K562 (cell line): Measurements from ENCODE around the gene DDHD1. TPM values are rescaled to one million over a fixed set of nuclear protein-coding genes. Genes with fewer than 3 reads are reported as not detected.

Experiments
- ATAC-seq: fragments of 200-7000 bp; cut with Tn5 transposase; 3 replicates; pipeline ENCODE4 v1.9.1; 2020; ENCODE audit warnings: moderate library complexity
- BruUV-seq: library from RNA; stranded (reverse); fragments of 400-500 nt; replicated peaks from 2 replicates; lab custom pipeline; 2021; lab: Mats Ljungman, UMichigan
- CTCF ChIA-PET: fragments of 300-600 bp; formaldehyde crosslinking; extraction: SDS; loops from one replicate; lab custom pipeline; 2021; ENCODE audit warnings: low intra/inter-chr PET ratio; lab: Yijun Ruan, JAX
- POLR2A ChIA-PET: fragments of 300-600, 350-650 bp; sonication (Branson Sonifier 250); formaldehyde crosslinking; extraction: SDS; loops from one replicate; lab custom pipeline; 2021; ENCODE audit warnings: antibody characterized with exemption, inconsistent platforms; lab: Yijun Ruan, JAX
- DNase-seq, 4 experiments: peaks; one replicate each; pipeline versions ENCODE4 v3.0.0 to v3.0.0-alpha.2; 2011 to 2018; ENCODE audit warnings: low spot score in 3 of 4, mixed read lengths in 3 of 4; ENCODE audit errors: extremely low read depth in 1 of 4
- FAIRE-seq: peaks from 2 replicates; lab custom pipeline; 2011; peaks lifted over from hg19 to GRCh38; lab: Jason Lieb, UNC
- H2AFZ ChIP-seq: 2 replicates; pipeline ENCODE4 v1.6.0; 2011; ENCODE audit warnings: low read depth, low read length, control low read depth, inconsistent platforms
- H3K27ac ChIP-seq: fragments of 200-600 bp; 3 replicates; pipeline ENCODE4 v1.8.0; 2011; ENCODE audit warnings: low read depth, mild to moderate bottlenecking, control low read depth, inconsistent platforms, low read length, moderate library complexity, mixed read lengths; ENCODE audit errors: extremely low read depth
- H3K27me3 ChIP-seq, 2 experiments: fragments of 300-600 bp in 1 of 2; 2 replicates in 1 of 2; 3 replicates in 1 of 2; pipeline versions ENCODE4 v1.6.0 to v1.8.0; 2011; ENCODE audit warnings: inconsistent platforms in 2 of 2, low read length in 2 of 2, mild to moderate bottlenecking in 1 of 2, mixed read lengths in 1 of 2, moderate library complexity in 1 of 2; ENCODE audit not compliant: control insufficient read depth in 2 of 2, insufficient read depth in 2 of 2
- H3K36me3 ChIP-seq: fragments of 300-600 bp; 3 replicates; pipeline ENCODE4 v1.8.0; 2011; ENCODE audit warnings: mild to moderate bottlenecking, low read length, inconsistent platforms; ENCODE audit not compliant: control insufficient read depth, insufficient read depth
- H3K4me1 ChIP-seq, 2 experiments: fragments of 200-600 bp in 1 of 2; replicated peaks in 1 of 2; 2 replicates in 1 of 2; 3 replicates in 1 of 2; pipeline versions ENCODE4 v1.5.1 to v1.8.0; 2011; ENCODE audit warnings: inconsistent platforms in 2 of 2, low read length in 2 of 2, mild to moderate bottlenecking in 1 of 2, mixed read lengths in 1 of 2, moderate library complexity in 1 of 2; ENCODE audit not compliant: control insufficient read depth in 2 of 2, insufficient read depth in 2 of 2
- H3K4me2 ChIP-seq: 2 replicates; pipeline ENCODE4 v1.6.1; 2011; ENCODE audit warnings: low read length, control low read depth, inconsistent platforms, mixed read lengths; ENCODE audit not compliant: insufficient read depth
- H3K4me3 ChIP-seq: fragments of 200-600 bp; sonication (generic), shearing (Covaris generic); 2 replicates; pipeline ENCODE4 v1.5.1; 2016; ENCODE audit warnings: control low read depth, inconsistent platforms
- H3K79me2 ChIP-seq: fragments of 200-600 bp; 3 replicates; pipeline ENCODE4 v1.8.0; 2011; ENCODE audit warnings: low read length, inconsistent platforms; ENCODE audit not compliant: control insufficient read depth, insufficient read depth
- H3K9ac ChIP-seq, 2 experiments: 2 replicates each; pipeline versions ENCODE4 v1.6.0 to v1.6.1; 2011; ENCODE audit warnings: low read depth in 2 of 2, low read length in 2 of 2, control low read depth in 1 of 2, inconsistent platforms in 1 of 2, mild to moderate bottlenecking in 1 of 2, mixed read lengths in 1 of 2; ENCODE audit not compliant: insufficient read depth in 1 of 2
- H3K9me1 ChIP-seq: one replicate; pipeline ENCODE4 v1.6.0; 2011; ENCODE audit warnings: inconsistent platforms, mild to moderate bottlenecking, low read length, moderate library complexity; ENCODE audit not compliant: control insufficient read depth, insufficient read depth
- H3K9me3 ChIP-seq: replicated peaks from 2 replicates; pipeline ENCODE4 v1.5.1; 2011; ENCODE audit warnings: low read depth, low read length, inconsistent platforms; ENCODE audit not compliant: control insufficient read depth, insufficient read depth
- H4K20me1 ChIP-seq: replicated peaks from 2 replicates; pipeline ENCODE4 v1.6.1; 2011; ENCODE audit warnings: low read length, inconsistent platforms, mixed read lengths; ENCODE audit not compliant: control insufficient read depth, insufficient read depth
- BCL6 ChIP-seq: fragments of 250-450 bp; sonication (Bioruptor Pico); IDR thresholded peaks from 2 replicates; pipeline ENCODE4 v1.4.0; 2020
- ELF4 ChIP-seq: fragments of 450-650 bp; formaldehyde crosslinking; IDR thresholded peaks from 2 replicates; pipeline ENCODE4 v1.4.0; 2022; ENCODE audit warnings: missing genetic modification characterization
- GATAD2B ChIP-seq: fragments of 450-650 bp; IDR thresholded peaks from 2 replicates; pipeline ENCODE4 v1.6.1; 2017; ENCODE audit warnings: mild to moderate bottlenecking, borderline replicate concordance
- KDM4B ChIP-seq, 2 experiments: fragments of 450-650 bp in 1 of 2; sonication (generic) in 1 of 2; IDR thresholded peaks; 2 replicates each; pipeline ENCODE4 v1.6.1; 2016 to 2017; ENCODE audit warnings: borderline replicate concordance in 2 of 2, antibody characterized with exemption in 1 of 2, low read depth in 1 of 2, mild to moderate bottlenecking in 1 of 2
- KLF10 ChIP-seq: fragments of 250-450 bp; sonication (Bioruptor Pico); IDR thresholded peaks from 2 replicates; pipeline ENCODE4 v1.6.1; 2021; ENCODE audit warnings: matching md5 sums
- MED1 ChIP-seq: sonication (generic); formaldehyde crosslinking; IDR thresholded peaks from 2 replicates; pipeline ENCODE4 v1.8.1; 2023; ENCODE audit warnings: missing genetic modification reagents, borderline replicate concordance
- NR1H2 ChIP-seq: sonication (generic); formaldehyde crosslinking; IDR thresholded peaks from 2 replicates; pipeline ENCODE4 v1.4.0; 2020; ENCODE audit warnings: mild to moderate bottlenecking, missing genetic modification reagents
- PRMT5 ChIP-seq: sonication (generic); formaldehyde crosslinking; IDR thresholded peaks from 2 replicates; pipeline ENCODE4 v1.5.0; 2020; ENCODE audit warnings: missing genetic modification reagents
- PTRF ChIP-seq: fragments of 450-650 bp; IDR thresholded peaks from 2 replicates; pipeline ENCODE4 v1.6.1; 2016; ENCODE audit warnings: mild to moderate bottlenecking, missing genetic modification characterization, missing compliant biosample characterization
- ZNF224 ChIP-seq: sonication (generic); formaldehyde crosslinking; IDR thresholded peaks from 2 replicates; pipeline ENCODE4 v1.8.0; 2022; ENCODE audit warnings: mild to moderate bottlenecking, missing genetic modification reagents
- ZNF239 ChIP-seq: fragments of 250-450 bp; sonication (Bioruptor Pico); IDR thresholded peaks from 2 replicates; pipeline ENCODE4 v1.4.0; 2020; ENCODE audit warnings: mild to moderate bottlenecking
- ZNF764 ChIP-seq: fragments of 250-450 bp; sonication (Bioruptor Pico); IDR thresholded peaks from 2 replicates; pipeline ENCODE4 v1.4.0; 2020; ENCODE audit warnings: low read depth, mild to moderate bottlenecking, moderate library complexity
- WGBS: fragments of 100-300 bp; shearing (Covaris generic); methylation state at CpG from one replicate; pipeline ENCODE4 v1.1.6; 2016; ENCODE audit warnings: low coverage, mixed read lengths; ENCODE audit not compliant: insufficient coverage; ENCODE audit errors: missing lambda C conversion rate; 5-methylcytosine and 5-hydroxymethylcytosine counted together
- in situ Hi-C: fragments of 300-500 bp; cut with MboI; formaldehyde crosslinking; loops from 4 replicates; pipeline ENCODE4 v1.15.0; 2018; ENCODE audit warnings: inconsistent platforms, mixed read lengths
- intact Hi-C: fragments of 100-400 bp; cut with micrococcal nuclease; formaldehyde crosslinking; loops from 2 replicates; pipeline ENCODE4 v1.14.2; 2022
- polyA plus RNA-seq, 8 experiments: library from polyadenylated mRNA; depleted of rRNA in 4 of 8; stranded (reverse) in 5 of 8; unstranded in 3 of 8; fragments of >200 nt; fragmentation: Nextera tagmentation in 2 of 8; fragmentation: Illumina TruSeq in 1 of 8; extraction: Ambion mirVana in 2 of 8; extraction: Trizol in 1 of 8; gene quantifications; 2 replicates each; pipeline versions ENCODE4 v1.2.1 to v1.2.3, GENCODE V29; 2011 to 2014; ENCODE audit warnings: inconsistent platforms in 1 of 8, missing spikeins in 1 of 8
- total RNA-seq, 7 experiments: library from RNA; depleted of rRNA in 6 of 7; stranded (reverse); fragments of >200 nt in 6 of 7; fragmentation: Illumina TruSeq in 2 of 7; extraction: Trizol in 2 of 7; gene quantifications; 2 replicates each; pipeline versions ENCODE4 v1.2.1 to v1.2.3, GENCODE V29; 2011 to 2021; ENCODE audit warnings: low replicate concordance in 1 of 7
- TF ChIP-seq, protein P1 (sequence below): fragments of 450-650 bp; formaldehyde crosslinking; IDR thresholded peaks from 2 replicates; pipeline ENCODE4 v1.4.0; 2020; ENCODE audit warnings: mild to moderate bottlenecking
- TF ChIP-seq, protein P2 (sequence below): fragments of 250-450 bp; sonication (Bioruptor Pico); IDR thresholded peaks from 2 replicates; pipeline ENCODE4 v1.8.0; 2022; ENCODE audit warnings: inconsistent platforms, mild to moderate bottlenecking, moderate library complexity, borderline replicate concordance

DDHD1 gene
- total and polyA plus RNA-seq, 9 of the 15 experiments (the other 6 are each of a cell fraction or from before 2014, with no cell fraction given) = 1.2 to 12.3 (median 5.0) TPM

DNA sequence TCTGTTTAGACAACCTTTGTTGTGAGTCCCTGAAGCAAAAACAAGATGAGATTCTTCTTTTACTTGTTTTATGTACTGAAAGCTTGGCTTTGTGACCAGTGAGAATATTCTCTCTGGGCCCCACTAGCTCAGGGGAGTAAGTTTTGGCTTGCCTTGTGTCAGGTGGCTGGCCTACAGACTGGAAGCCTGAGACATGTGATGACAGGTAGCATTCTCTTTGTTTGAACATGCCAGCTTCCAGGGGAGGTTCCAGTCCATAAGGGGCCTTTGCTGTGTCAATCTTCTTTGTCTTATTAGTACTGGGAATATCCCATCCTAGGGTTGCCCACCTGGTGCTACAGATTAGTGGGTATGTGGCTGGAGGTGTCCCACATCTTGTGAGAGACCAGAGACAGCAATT, 136.2 kb downstream of the DDHD1 start:
- no peak for ATAC-seq

DNA sequence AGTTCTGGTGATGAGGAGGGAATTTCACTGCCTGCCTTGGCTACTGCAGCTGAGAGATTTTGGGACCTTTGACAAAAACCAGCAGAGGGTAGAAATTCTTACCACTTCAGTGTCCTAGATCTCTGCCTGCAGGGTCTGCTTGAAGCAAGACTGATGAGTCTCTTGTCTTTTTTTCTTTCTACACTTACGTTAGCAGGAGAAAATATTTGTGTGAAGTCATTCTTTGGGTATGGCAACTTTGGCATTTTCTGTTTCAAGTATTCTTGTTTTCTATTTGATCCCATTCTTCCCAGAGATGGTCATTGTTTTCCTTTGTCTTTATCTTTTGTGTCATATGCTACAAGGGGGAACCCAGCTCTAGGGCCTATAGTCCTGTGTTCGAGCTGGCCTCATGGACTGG, 136.6 kb downstream of the DDHD1 start:
- ATAC-seq (no peak), DNase-seq (no peak), FAIRE-seq (no peak)
- Histone ChIP-seq H3K4me3 (no peak overlapping the region), H2AFZ (no peak overlapping the region), H3K9me1 (no peaks in the 10 kb centered on the region), H3K4me1 (no peaks in the 10 kb centered on the region), H3K27me3 (no peaks in the 10 kb centered on the region), H3K27ac (no peak overlapping the region), H3K9me3 (no peaks in the 10 kb centered on the region), H3K9ac (no peak overlapping the region), H3K36me3 (no peaks in the 10 kb centered on the region), H3K79me2 (no peaks in the 10 kb centered on the region), H4K20me1 (no peaks in the 10 kb centered on the region), H3K4me2 (no peak overlapping the region)
- BruUV-seq = no TSS peak
- ChIA-PET POLR2A (no interaction called here), CTCF (no interaction called here)
- WGBS = 7% methylated on average over 2 of the region's 2 CpGs
- in situ Hi-C loops (no loop called here), intact Hi-C loops (no loop called here)
- TF ChIP-seq, protein P1, sequence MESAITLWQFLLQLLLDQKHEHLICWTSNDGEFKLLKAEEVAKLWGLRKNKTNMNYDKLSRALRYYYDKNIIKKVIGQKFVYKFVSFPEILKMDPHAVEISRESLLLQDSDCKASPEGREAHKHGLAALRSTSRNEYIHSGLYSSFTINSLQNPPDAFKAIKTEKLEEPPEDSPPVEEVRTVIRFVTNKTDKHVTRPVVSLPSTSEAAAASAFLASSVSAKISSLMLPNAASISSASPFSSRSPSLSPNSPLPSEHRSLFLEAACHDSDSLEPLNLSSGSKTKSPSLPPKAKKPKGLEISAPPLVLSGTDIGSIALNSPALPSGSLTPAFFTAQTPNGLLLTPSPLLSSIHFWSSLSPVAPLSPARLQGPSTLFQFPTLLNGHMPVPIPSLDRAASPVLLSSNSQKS (CRISPR knock-in tag) = no peak
- TF ChIP-seq PTRF (tag) (no peak), PRMT5 (CRISPR knock-in tag) (no peak), KLF10 (no peak), BCL6 (CRISPR knock-in tag) (no peak), KDM4B (IDR thresholded peaks at IDR 0.05; ENCODE audit: borderline replicate concordance in 2 of 2, low read depth in 1 of 2) (no peak)

More for the DNA sequence above, 136.2 kb downstream of the DDHD1 start:
- no peaks in the 10 kb centered on the region for H4K20me1 ChIP-seq
- no TSS peak for BruUV-seq
- no peaks in the 10 kb centered on the region for H3K79me2 ChIP-seq
- no peaks in the 10 kb centered on the region for H3K36me3 ChIP-seq
- in situ Hi-C loops = no loop called here
- no peak overlapping the region for H2AFZ ChIP-seq
- intact Hi-C loops = no loop called here
- POLR2A ChIA-PET = no interaction called here
- CTCF ChIA-PET = no interaction called here
- H3K9ac ChIP-seq = no peak overlapping the region
- no peak overlapping the region for H3K4me2 ChIP-seq
- no peaks in the 10 kb centered on the region for H3K9me1 ChIP-seq
- TF ChIP-seq ZNF764 (CRISPR knock-in tag) (no peak), ZNF239 (CRISPR knock-in tag) (no peak), NR1H2 (CRISPR knock-in tag) (no peak), GATAD2B (no peak), MED1 (CRISPR knock-in tag) (no peak), ZNF224 (no peak), ELF4 (CRISPR knock-in tag) (no peak)
- TF ChIP-seq, protein P2, sequence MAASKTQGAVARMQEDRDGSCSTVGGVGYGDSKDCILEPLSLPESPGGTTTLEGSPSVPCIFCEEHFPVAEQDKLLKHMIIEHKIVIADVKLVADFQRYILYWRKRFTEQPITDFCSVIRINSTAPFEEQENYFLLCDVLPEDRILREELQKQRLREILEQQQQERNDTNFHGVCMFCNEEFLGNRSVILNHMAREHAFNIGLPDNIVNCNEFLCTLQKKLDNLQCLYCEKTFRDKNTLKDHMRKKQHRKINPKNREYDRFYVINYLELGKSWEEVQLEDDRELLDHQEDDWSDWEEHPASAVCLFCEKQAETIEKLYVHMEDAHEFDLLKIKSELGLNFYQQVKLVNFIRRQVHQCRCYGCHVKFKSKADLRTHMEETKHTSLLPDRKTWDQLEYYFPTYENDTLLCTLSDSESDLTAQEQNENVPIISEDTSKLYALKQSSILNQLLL (CRISPR knock-in tag) = no peak
- H3K27ac ChIP-seq = no peak overlapping the region
- FAIRE-seq = no peak
- H3K27me3 ChIP-seq = no peaks in the 10 kb centered on the region
- no peak overlapping the region for H3K4me3 ChIP-seq
- DNase-seq = no peak
- H3K4me1 ChIP-seq = no peaks in the 10 kb centered on the region
- no peaks in the 10 kb centered on the region for H3K9me3 ChIP-seq
